ENCODE measurements around the gene GATA3.

Gene GATA3

GRCh38 chr10:8037941-8038894, 16.3 kb upstream of the GATA3 start:
- DNase-seq (ENCODE audit: low spot score): no peak

GRCh38 chr10:8039321-8039881, 15.1 kb upstream of the GATA3 start:
- DNase-seq (ENCODE audit: low spot score): no peak

- no peak for DNase-seq (ENCODE audit: low spot score)
Observed at GRCh38 chr10:8040651-8041050, 13.8 kb upstream of the GATA3 start.

DNA sequence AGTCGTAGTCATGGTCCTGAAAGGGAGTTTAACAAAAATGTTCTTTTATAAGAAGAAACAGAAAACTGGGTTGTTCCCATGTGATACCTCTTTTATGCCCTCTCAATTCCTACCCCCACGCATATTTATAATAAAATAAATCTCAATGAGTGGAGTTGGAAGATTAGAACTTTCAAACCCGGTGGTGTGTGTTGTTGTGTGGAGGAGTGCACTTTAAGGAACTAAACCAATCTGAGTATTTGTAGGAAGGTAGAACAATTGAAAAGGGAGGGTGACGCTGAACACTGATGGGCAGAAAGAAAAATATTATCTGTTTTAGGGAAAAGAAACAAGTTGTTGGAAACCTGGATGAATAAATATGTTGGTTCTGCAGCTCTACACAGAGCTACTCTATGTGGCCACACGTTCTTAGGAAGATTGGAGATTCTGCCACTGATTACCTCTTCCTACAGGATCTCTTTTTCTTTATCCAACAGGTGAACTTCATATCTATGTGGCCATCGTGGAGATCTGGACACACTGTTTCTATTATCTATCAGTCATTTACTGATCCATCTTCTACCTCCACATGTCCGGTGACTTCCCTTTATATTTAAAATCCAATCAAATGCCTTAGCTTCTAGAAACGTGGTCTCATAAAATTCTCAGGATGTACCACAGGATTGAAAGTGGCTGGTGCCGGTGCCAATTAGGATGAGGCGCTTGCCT, 13.1 kb upstream of the GATA3 start:
- DNase-seq (ENCODE audit: low spot score): no peak

DNA sequence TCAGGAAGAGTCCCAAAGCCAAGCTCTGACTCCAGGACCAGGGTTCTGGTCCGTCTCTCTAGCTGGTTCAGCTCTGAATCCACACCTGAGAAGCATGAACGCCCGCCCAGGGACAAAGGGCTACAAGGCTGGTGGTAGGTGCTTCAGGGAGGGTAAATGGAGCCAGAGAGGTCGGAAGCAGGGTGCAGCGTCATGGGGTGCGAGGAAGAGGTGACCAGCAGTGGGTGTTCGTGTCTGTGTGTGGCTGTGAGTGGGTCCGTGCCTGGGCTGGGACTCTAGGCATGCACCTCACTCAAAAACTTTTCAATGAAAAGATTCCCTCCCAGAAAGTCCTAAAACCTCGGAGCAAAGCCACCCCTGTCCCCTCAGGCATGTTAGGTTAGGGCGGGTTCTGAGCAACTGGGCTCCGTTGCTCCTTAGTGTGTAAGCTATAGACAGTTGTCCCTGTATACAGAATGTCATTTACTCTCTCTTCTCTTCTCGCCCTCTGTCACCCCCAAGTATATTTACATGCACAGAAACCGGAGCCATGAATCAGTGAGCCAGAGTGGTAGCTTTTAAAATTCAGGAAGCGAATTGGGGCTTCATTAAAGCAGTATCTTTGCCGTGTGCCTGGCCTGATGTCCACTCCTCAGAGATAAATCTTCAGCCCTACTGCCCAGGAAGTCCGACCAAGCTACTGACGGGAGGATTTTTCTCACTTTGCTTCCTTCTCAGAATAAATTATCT, 12.3 kb upstream of the GATA3 start:
- no peak for DNase-seq (ENCODE audit: low spot score)

- DNase-seq (ENCODE audit: low spot score): no peak
Observed at GRCh38 chr10:8042721-8043568, 11.5 kb upstream of the GATA3 start.

DNA sequence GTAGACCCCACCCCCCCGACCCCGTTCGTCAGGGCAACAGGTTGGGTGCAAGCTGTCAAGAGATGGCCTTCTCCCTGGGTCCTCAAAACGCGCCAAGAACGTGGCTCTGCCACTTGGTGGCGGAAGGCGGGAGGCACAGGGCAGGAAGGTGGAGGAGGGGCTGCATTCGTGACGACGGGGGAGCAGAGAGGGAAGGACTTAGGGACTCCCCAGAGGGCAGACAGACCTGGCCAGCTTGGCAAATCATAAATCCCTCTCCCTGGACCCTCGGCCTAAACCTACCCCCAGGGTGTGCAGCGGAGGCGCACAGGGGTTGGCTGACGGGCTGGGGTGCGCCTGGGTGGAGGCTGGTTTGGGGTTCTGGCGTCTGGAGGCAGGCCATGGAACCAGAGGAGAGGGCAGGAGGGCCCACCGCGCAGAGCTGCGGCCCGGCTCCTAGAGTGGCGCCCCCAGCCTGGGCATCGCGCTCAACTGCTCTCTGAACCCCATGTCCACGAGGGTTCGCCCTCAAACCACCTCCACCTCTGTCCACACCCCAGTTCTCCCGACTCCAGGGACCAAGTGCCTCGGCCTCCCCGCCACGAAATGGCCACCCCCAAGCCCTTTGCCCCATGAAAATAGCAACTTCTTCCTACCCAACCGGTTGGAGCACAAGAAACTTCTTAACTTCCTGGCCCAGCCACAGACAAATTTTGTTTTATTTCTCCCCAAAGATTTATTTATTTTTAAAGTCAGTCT, 10.8 kb upstream of the GATA3 start:
- DNase-seq (ENCODE audit: low spot score): no peak

- no peak for DNase-seq (ENCODE audit: low spot score)
Observed at GRCh38 chr10:8044331-8044907, 10.1 kb upstream of the GATA3 start.

- no peak for DNase-seq (ENCODE audit: low spot score)
Observed at GRCh38 chr10:8044908-8045725, 9.4 kb upstream of the GATA3 start.

- no peak for DNase-seq (ENCODE audit: low spot score)
Observed at GRCh38 chr10:8045726-8046494, 8.6 kb upstream of the GATA3 start.

DNA sequence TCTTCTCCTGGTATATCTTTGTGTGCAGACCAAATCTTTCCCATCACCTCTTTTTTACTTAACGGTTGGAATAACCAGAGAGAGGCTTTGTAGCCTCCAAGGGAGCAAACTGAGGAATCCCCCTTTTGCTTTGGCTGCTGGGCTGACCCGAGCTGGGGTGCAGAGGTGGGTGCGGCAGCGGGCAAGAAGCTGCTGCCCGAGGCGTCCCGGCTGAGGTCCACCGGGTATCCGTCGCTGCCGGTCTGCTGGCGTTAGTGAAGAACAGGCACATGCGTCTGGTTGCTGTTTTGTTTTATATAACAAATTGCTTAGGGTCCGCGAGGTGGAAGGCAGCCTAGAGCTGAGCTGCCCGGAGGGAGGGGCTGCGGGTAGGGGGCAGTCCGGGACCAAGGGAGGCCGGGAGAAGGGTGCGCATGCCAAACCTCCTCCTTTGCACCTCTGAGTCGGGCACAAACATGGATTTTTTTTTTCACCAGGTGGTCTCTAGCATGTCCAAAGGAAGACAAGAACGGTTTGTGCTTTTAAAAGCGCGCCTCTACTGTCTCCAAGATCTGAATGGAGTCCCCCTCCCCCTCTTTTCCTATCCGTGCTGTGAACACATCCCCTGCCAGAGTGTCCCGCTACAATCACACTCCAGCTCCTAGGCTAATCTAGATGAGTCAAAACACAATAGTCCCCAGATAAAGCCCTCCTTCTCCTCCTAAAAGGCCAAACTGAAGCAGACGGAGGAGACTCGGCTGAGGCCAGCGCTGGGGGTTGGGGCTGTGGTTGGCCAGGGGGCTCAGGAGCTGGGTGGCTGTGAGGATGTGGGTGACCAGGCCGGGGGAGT, 6.8 kb upstream of the GATA3 start:
- no peak for DNase-seq (ENCODE audit: low spot score)

GRCh38 chr10:8048281-8049008, 6.0 kb upstream of the GATA3 start:
- DNase-seq (ENCODE audit: low spot score): no peak

DNA sequence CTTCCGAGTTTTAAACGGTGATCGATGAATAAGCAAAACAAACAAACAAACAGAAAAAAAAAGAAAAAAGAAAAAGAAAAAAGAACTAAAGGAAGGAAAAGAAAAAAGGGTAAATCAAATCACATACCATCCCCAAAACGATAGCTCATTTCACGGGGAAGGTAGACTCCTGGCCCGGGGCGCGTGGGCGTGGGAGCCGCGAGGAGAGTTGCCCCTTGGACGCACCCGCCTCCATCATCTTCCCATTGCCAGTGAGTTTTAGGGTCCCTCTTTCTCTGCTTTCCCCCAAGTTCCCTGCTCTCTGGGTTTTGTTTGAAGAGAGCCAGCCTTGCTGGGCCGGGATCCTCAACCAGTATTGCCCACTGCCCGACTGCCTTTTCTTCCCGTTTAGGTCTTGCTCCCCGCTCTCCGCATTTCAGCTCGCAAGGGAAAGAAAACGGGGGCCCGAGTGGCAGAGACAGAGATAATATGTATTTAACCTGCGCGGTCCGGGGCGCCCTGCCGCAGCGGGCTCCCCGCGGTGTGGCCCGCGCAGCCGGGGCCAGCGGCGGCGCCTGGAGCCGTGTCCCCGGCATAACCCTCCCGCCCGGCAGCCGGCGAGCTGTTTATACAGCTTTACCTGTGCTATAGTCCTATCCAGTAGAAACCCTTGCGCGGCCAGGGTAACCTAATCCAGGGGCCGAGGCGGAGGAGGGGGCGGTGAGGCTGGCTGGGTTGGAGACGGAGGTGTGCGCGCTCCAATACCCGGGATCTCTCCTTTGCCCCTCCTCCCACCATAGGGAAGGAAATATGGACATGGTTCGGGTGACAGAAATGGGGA, 5.2 kb upstream of the GATA3 start:
- DNase-seq (ENCODE audit: low spot score): no peak

- DNase-seq (ENCODE audit: low spot score): no peak
Observed at GRCh38 chr10:8049865-8050555, 4.5 kb upstream of the GATA3 start.

DNA sequence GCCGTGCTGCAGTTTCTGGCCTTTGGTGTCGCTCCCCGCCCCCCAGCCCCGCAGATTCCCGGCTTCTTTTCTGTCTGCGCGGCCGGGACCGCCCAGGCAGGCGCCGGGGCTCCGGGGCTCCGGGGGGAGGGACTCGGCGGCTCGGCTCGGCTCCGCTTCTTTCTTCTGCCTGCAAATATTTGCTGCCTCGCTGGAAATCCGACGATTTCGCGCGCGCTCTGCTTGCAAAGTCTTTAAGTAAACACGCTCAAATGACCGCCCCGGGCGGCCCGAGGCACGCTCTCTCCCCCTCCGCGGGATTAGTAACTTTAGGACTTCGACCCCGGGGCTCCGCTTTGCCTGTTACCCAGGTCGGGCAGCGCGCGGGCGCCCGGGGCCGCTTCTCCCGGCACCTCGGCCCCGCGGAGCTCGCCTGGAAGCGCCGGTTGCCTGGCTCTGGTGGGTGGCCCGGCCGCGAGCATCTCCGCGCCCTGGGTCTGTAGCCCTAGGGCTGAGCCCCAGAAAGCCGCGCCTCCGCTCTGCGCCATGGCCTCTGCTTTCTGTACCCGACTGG, 3.9 kb upstream of the GATA3 start:
- DNase-seq (ENCODE audit: low spot score): no peak
